ENCODE measurements around the gene NGDN. TPM values are rescaled to one million over a fixed set of nuclear protein-coding genes. Genes with fewer than 3 reads are reported as not detected.

NGDN gene
- total and polyA plus RNA-seq, 2 of the 8 experiments (the other 6 are each of a cell fraction or from before 2014, with no cell fraction given): 39.8 to 48.8 TPM

DNA sequence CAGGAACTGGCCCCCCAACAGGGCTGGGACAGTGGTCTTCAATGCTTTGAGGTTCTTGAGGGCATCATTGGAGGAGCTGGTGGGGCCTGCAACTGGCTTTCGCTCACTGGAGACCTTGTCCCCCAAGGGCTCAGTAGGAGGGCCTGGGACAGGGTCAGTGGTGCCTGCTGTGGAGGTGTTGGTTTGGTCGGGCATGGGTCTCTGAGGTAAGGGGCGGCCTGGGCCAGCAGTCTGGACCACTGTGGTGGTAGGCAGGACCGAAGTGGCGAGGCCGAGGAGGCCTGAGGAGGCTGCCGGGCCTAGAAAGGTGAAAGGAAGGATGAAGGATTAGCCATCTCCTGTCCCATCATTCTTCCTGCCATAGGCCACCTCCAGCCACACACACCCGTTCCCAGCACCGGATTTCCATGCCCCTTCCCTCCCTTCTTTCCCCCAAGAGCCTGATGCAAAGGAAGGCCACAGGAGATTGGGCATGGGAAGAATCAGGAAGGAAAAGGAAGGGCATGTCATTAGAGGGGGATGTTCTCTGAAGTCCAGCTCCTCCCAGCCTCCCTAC is 53.2 kb downstream of the NGDN start:
- Histone ChIP-seq H3K79me1 (ENCODE audit: low read depth, low read length) (no peaks in the 10 kb centered on the region), H3K36me3 (ENCODE audit: control insufficient read depth in 2 of 4, insufficient read depth in 4 of 4, low read length in 3 of 4) (peaks cover 0 to 37% (median 19%) of the 10 kb centered on the region in 4 experiments), H3K4me1 (replicated peaks in 1 of 4; ENCODE audit: control insufficient read depth in 3 of 4, insufficient read depth in 4 of 4, low read length in 3 of 4) (peaks cover 6 to 13% (median 9%) of the 10 kb centered on the region in 4 experiments), H3K18ac (ENCODE audit: extremely low read depth, low read length) (no peak overlapping the region), H3K23ac (ENCODE audit: insufficient read length) (no peak overlapping the region), H4K5ac (ENCODE audit: insufficient read length, low read depth, low read length) (no peak overlapping the region), H4K8ac (ENCODE audit: extremely low read depth, insufficient read depth, low read length) (no peak overlapping the region; the same call in none of the 2 replicates), H3K4ac (replicated peaks; ENCODE audit: insufficient read length, low read depth, low read length) (no peak overlapping the region), H3K4me3 (ENCODE audit: extremely low read depth in 1 of 4, insufficient read depth in 2 of 4, low read depth in 3 of 4, low read length in 4 of 4) (no peak overlapping the region), H2BK15ac (ENCODE audit: low read length) (no peak overlapping the region), H3K23me2 (ENCODE audit: low read depth, low read length) (no peaks in the 10 kb centered on the region), H2BK5ac (ENCODE audit: low read depth, low read length) (no peak overlapping the region), H3K56ac (replicated peaks; ENCODE audit: insufficient read length, low read depth, low read length) (no peak overlapping the region), H2BK120ac (replicated peaks; ENCODE audit: low read depth, low read length) (no peak overlapping the region), H2AK5ac (ENCODE audit: low read depth, low read length) (no peak overlapping the region), H3K79me2 (ENCODE audit: control insufficient read depth in 1 of 2, insufficient read depth in 2 of 2, low read length in 2 of 2) (no peaks in the 10 kb centered on the region), H3K27me3 (replicated peaks in 1 of 4; ENCODE audit: control insufficient read depth in 3 of 4, extremely low read depth in 1 of 4, insufficient read depth in 3 of 4, low read length in 3 of 4) (no peaks in the 10 kb centered on the region), H3K9me3 (ENCODE audit: insufficient read depth in 2 of 2, low read depth in 1 of 2, low read length in 1 of 2) (no peaks in the 10 kb centered on the region), H4K91ac (replicated peaks; ENCODE audit: insufficient read length, low read length) (no peak overlapping the region), H2AFZ (ENCODE audit: low read length) (no peak overlapping the region), H3K14ac (ENCODE audit: insufficient read length) (no peak overlapping the region), H3K27ac (ENCODE audit: low read depth, low read length) (no peak overlapping the region), H2BK20ac (ENCODE audit: low read length) (no peak overlapping the region), H2BK12ac (ENCODE audit: low read depth, low read length) (no peak overlapping the region), H3K9ac (replicated peaks in 1 of 4; ENCODE audit: extremely low read depth in 1 of 4, low read depth in 3 of 4, low read length in 3 of 4) (no peak overlapping the region), H4K20me1 (replicated peaks in 1 of 2; ENCODE audit: control insufficient read depth in 1 of 2, insufficient read depth in 2 of 2, low read length in 2 of 2) (peaks cover 0 to 3% of the 10 kb centered on the region in 2 experiments), H3K4me2 (ENCODE audit: insufficient read depth in 1 of 2, low read depth in 2 of 2, low read length in 2 of 2) (no peak overlapping the region)
- 91% methylated on average over 9 of the region's 9 CpGs; no CpG with 5 or more reads in 1 of the 2 experiments for WGBS, 2 experiments (ENCODE audit: extremely low coverage in 1 of 2, insufficient coverage in 1 of 2, insufficient read length in 1 of 2, insufficient replicate concordance in 2 of 2, low coverage in 1 of 2, low lambda C conversion rate in 2 of 2, missing lambda C conversion rate in 1 of 2)
- CTCF ChIA-PET (ENCODE audit: partially characterized antibody): interaction anchor here (1.2 to 70.5 kb wide), 7 partner anchors 10 to 66 kb away, joined by 3 to 2092 read pairs (median 5); partner anchors contain the start of genes AP1G2, NGDN, THTPA and ZFHX2
- POLR2A ChIA-PET (ENCODE audit: partially characterized antibody): interaction anchor here (0.7 to 52.7 kb wide), 8 partner anchors 6 to 460 kb away, joined by 3 to 1523 read pairs (median 4); partner anchors contain the start of genes AP1G2, THTPA and ZFHX2
- no peak for FAIRE-seq
- TF ChIP-seq NANOG (IDR thresholded peaks at IDR 0.05; ENCODE audit: insufficient read depth, low read depth, low read length, poor library complexity, severe bottlenecking) (no peak), RXRA (IDR thresholded peaks at IDR 0.05; ENCODE audit: insufficient read depth, low read depth, low read length) (no peak), SP2 (IDR thresholded peaks at IDR 0.05; ENCODE audit: low read length) (no peak), CBX5 (IDR thresholded peaks at IDR 0.05; ENCODE audit: low read depth, low read length) (no peak)
- TF ChIP-seq, protein P1, sequence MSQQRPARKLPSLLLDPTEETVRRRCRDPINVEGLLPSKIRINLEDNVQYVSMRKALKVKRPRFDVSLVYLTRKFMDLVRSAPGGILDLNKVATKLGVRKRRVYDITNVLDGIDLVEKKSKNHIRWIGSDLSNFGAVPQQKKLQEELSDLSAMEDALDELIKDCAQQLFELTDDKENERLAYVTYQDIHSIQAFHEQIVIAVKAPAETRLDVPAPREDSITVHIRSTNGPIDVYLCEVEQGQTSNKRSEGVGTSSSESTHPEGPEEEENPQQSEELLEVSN (IDR thresholded peaks at IDR 0.05): no peak
- TF ChIP-seq, protein P2, sequence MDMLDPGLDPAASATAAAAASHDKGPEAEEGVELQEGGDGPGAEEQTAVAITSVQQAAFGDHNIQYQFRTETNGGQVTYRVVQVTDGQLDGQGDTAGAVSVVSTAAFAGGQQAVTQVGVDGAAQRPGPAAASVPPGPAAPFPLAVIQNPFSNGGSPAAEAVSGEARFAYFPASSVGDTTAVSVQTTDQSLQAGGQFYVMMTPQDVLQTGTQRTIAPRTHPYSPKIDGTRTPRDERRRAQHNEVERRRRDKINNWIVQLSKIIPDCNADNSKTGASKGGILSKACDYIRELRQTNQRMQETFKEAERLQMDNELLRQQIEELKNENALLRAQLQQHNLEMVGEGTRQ (IDR thresholded peaks at IDR 0.05; ENCODE audit: low read length): no peak
- no peak for DNase-seq (ENCODE audit: low read depth in 1 of 2, low spot score in 2 of 2)
